Hepatocyte (in vitro differentiated cells): ENCODE data around the gene SPINK7. TPM values are rescaled to one million over a fixed set of nuclear protein-coding genes. Genes with fewer than 3 reads are reported as not detected.

Experiments used
- DNase-seq: peaks from one replicate; pipeline ENCODE4 v3.0.0-alpha.2; 2016; ENCODE audit warnings: low spot score
- H2AFZ ChIP-seq: fragments of 200-600 bp; sonication (generic); 2 replicates; pipeline ENCODE4 v1.6.0; 2016; ENCODE audit warnings: antibody characterized with exemption, mild to moderate bottlenecking
- H3K27ac ChIP-seq: fragments of 200-600 bp; sonication (generic); 2 replicates; pipeline ENCODE4 v1.5.1; 2016; ENCODE audit warnings: mild to moderate bottlenecking
- H3K27me3 ChIP-seq: fragments of 200-600 bp; sonication (generic); 2 replicates; pipeline ENCODE4 v1.6.1; 2016
- H3K36me3 ChIP-seq: fragments of 200-600 bp; sonication (generic); replicated peaks from 2 replicates; pipeline ENCODE4 v1.5.1; 2016; ENCODE audit warnings: low read depth; ENCODE audit not compliant: insufficient read depth
- H3K4me1 ChIP-seq: fragments of 200-600 bp; sonication (generic); 2 replicates; pipeline ENCODE4 v1.5.1; 2016; ENCODE audit warnings: mild to moderate bottlenecking, moderate library complexity; ENCODE audit not compliant: insufficient read depth
- H3K4me2 ChIP-seq: fragments of 200-600 bp; sonication (generic); 2 replicates; pipeline ENCODE4 v1.6.0; 2016
- H3K4me3 ChIP-seq: fragments of 200-600 bp; sonication (generic); 2 replicates; pipeline ENCODE4 v1.5.1; 2016; ENCODE audit warnings: mild to moderate bottlenecking
- H3K79me2 ChIP-seq: fragments of 200-600 bp; sonication (generic); 2 replicates; pipeline ENCODE4 v1.6.0; 2017; ENCODE audit warnings: mild to moderate bottlenecking
- H3K9me2 ChIP-seq: fragments of 200-600 bp; sonication (generic); replicated peaks from 2 replicates; pipeline ENCODE4 v1.6.0; 2017; ENCODE audit warnings: mild to moderate bottlenecking; ENCODE audit not compliant: insufficient read depth
- H3K9me3 ChIP-seq: fragments of 200-600 bp; sonication (generic); 2 replicates; pipeline ENCODE4 v1.5.1; 2016; ENCODE audit warnings: low read depth, mild to moderate bottlenecking
- H4K20me1 ChIP-seq: fragments of 200-600 bp; sonication (generic); 2 replicates; pipeline ENCODE4 v1.6.0; 2016; ENCODE audit warnings: mild to moderate bottlenecking; ENCODE audit not compliant: insufficient read depth, poor library complexity, severe bottlenecking
- CTCF ChIP-seq: fragments of 200-600 bp; sonication (generic); IDR thresholded peaks from 2 replicates; pipeline ENCODE4 v1.5.1; 2016; ENCODE audit warnings: antibody characterized with exemption, mild to moderate bottlenecking; ENCODE audit not compliant: poor library complexity
- EZH2 ChIP-seq: fragments of 200-600 bp; sonication (generic); IDR thresholded peaks from 2 replicates; pipeline ENCODE4 v1.6.1; 2016; ENCODE audit warnings: antibody characterized with exemption, mild to moderate bottlenecking, borderline replicate concordance
- EZH2phosphoT487 ChIP-seq: fragments of 200-600 bp; sonication (generic); IDR thresholded peaks from one replicate; pipeline ENCODE4 v1.6.1; 2018; ENCODE audit warnings: antibody characterized with exemption, mild to moderate bottlenecking, low read depth, moderate library complexity; ENCODE audit not compliant: unreplicated experiment, severe bottlenecking
- WGBS: methylation state at CpG from one replicate; pipeline ENCODE4 v1.1.6; 2016; ENCODE audit warnings: low lambda C conversion rate; ENCODE audit errors: missing lambda C conversion rate; 5-methylcytosine and 5-hydroxymethylcytosine counted together
- polyA plus RNA-seq: library from polyadenylated mRNA; unstranded; fragments of >200 nt; fragmentation: Nextera tagmentation; extraction: Ambion mirVana; gene quantifications from 2 replicates; pipeline ENCODE4 v1.2.1, GENCODE V29; 2016
- total RNA-seq: library from RNA; depleted of rRNA; stranded (reverse); fragments of >200 nt; gene quantifications from 2 replicates; pipeline ENCODE4 v1.2.3, GENCODE V29; 2014

Gene SPINK7
- total and polyA plus RNA-seq, 2 experiments from 2014 or later = not detected

GRCh38 chr5:148309019-148309418 is 3.2 kb upstream of the SPINK7 start:
- TF ChIP-seq CTCF (no peak), EZH2 (no peak), EZH2phosphoT487 (no peak)
- H3K4me2 ChIP-seq = no peak overlapping the region
- WGBS = 82% methylated on average over 3 of the region's 3 CpGs

GRCh38 chr5:148309746-148310145 is 2.5 kb upstream of the SPINK7 start:
- TF ChIP-seq EZH2 (no peak), EZH2phosphoT487 (no peak), CTCF (no peak)
- no peaks in the 10 kb centered on the region for H3K4me1 ChIP-seq
- H3K79me2 ChIP-seq = no peaks in the 10 kb centered on the region
- no peaks in the 10 kb centered on the region for H3K9me3 ChIP-seq
- no peak overlapping the region for H3K4me3 ChIP-seq
- H3K4me2 ChIP-seq = no peak overlapping the region
- no peak overlapping the region for H2AFZ ChIP-seq
- DNase-seq = no peak
- H4K20me1 ChIP-seq = no peaks in the 10 kb centered on the region
- no peaks in the 10 kb centered on the region for H3K9me2 ChIP-seq
- no peak overlapping the region for H3K27ac ChIP-seq
- H3K27me3 ChIP-seq = no peaks in the 10 kb centered on the region
- H3K36me3 ChIP-seq = no peaks in the 10 kb centered on the region

More at GRCh38 chr5:148309019-148309418, 3.2 kb upstream of the SPINK7 start:
- Histone ChIP-seq H3K27me3 (no peaks in the 10 kb centered on the region), H3K79me2 (no peaks in the 10 kb centered on the region), H3K27ac (no peak overlapping the region), H3K4me3 (no peak overlapping the region), H3K9me2 (no peaks in the 10 kb centered on the region), H3K36me3 (no peaks in the 10 kb centered on the region), H3K9me3 (no peaks in the 10 kb centered on the region), H3K4me1 (no peaks in the 10 kb centered on the region), H2AFZ (no peak overlapping the region), H4K20me1 (no peaks in the 10 kb centered on the region)
- no peak for DNase-seq

- Histone ChIP-seq H3K36me3 (no peaks in the 10 kb centered on the region), H3K27me3 (no peaks in the 10 kb centered on the region), H3K79me2 (no peaks in the 10 kb centered on the region), H3K4me3 (no peak overlapping the region), H3K4me2 (no peak overlapping the region), H4K20me1 (no peaks in the 10 kb centered on the region), H3K27ac (no peak overlapping the region), H3K9me3 (no peaks in the 10 kb centered on the region), H3K4me1 (no peaks in the 10 kb centered on the region), H3K9me2 (no peaks in the 10 kb centered on the region), H2AFZ (no peak overlapping the region)
- 79% methylated on average over 3 of the region's 3 CpGs for WGBS
- no peak for DNase-seq
- no peak for TF ChIP-seq EZH2phosphoT487
- TF ChIP-seq CTCF = no peak
- no peak for TF ChIP-seq EZH2
Measured at GRCh38 chr5:148311484-148311883, 739 bp upstream of the SPINK7 start.

GRCh38 chr5:148314187-148314586 is 2.0 kb downstream of the SPINK7 start:
- H3K79me2 ChIP-seq = no peaks in the 10 kb centered on the region
- H3K36me3 ChIP-seq = no peaks in the 10 kb centered on the region
- no peak overlapping the region for H3K4me3 ChIP-seq
- no peak for DNase-seq
- H3K4me2 ChIP-seq = no peak overlapping the region
- no peak overlapping the region for H3K27ac ChIP-seq
- no peaks in the 10 kb centered on the region for H3K4me1 ChIP-seq
- H4K20me1 ChIP-seq = no peaks in the 10 kb centered on the region
- H3K27me3 ChIP-seq = no peaks in the 10 kb centered on the region
- no peak overlapping the region for H2AFZ ChIP-seq
- H3K9me3 ChIP-seq = no peaks in the 10 kb centered on the region
- 95% methylated on average over 2 of the region's 2 CpGs for WGBS
- TF ChIP-seq EZH2phosphoT487 (no peak), EZH2 (no peak), CTCF (no peak)
- no peaks in the 10 kb centered on the region for H3K9me2 ChIP-seq
